NCI-H2196 (cell line): Measurements from ENCODE around the gene SYNC.
"Not testable (repeated sequence)": the region's sequence is repeated elsewhere in the genome, so short reads cannot be mapped to it uniquely, and the experiment has no call there.

Experiments
- DNase-seq: peaks from one replicate; lab custom pipeline; 2025; ENCODE audit not compliant: unreplicated experiment; lab: John Stamatoyannopoulos, UW

Gene SYNC

DNA sequence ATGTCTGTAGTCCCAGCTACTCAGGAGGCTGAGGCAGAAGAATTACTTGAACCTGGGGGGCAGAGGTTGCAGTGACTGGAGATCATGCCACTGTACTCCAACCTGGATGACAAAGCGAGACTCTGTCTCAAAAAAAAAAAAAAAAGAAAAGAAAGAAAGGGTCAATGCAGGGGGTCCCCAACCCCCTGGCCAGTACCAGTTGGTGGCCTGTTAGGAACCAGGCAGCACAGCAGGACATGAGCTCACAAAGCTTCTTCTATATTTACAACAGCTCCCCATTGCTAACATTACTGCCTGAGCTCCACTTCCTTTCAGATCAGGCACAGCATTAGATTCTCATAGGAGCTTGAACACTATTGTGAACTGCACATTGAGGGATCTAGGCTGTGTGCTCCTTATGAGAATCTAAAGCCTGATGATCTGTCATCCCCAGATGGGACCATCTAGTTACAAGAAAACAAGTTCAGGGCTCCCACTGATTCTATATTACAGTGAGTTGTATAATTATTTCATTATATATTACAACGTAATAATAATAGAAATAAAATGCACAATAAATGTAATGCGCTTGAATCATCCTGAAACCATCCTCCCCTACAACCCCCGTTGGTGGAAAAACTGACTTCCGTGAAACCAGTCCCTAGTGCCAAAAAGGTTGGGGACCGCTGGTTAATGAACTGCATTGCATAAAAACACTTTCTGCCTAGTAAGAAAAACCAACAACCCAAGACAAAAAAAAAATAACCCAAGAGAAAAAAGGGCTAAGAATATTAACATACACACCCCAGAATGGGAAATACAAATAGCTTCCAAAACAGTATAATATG, 55.0 kb downstream of the SYNC start:
- no peak for DNase-seq

DNA sequence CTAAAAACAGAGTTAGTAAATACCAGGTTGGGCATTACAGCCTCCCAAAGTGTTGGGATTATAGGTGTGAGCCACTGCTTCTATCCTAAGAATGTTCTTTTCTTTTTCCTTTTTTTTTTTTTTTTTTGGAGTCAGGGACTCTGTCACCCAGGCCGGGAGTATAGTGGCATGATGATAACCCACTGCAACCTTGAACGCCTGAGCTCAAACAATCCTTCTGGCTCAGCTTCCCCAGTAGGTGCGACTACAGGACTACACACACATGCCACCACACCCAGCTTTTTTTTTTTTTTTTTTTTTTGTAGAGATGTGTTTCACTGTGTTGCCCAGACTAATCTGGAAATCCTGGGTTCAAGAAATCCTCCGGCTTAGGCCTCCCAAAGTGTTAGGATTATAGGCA, 58.1 kb downstream of the SYNC start:
- no peak for DNase-seq

DNA sequence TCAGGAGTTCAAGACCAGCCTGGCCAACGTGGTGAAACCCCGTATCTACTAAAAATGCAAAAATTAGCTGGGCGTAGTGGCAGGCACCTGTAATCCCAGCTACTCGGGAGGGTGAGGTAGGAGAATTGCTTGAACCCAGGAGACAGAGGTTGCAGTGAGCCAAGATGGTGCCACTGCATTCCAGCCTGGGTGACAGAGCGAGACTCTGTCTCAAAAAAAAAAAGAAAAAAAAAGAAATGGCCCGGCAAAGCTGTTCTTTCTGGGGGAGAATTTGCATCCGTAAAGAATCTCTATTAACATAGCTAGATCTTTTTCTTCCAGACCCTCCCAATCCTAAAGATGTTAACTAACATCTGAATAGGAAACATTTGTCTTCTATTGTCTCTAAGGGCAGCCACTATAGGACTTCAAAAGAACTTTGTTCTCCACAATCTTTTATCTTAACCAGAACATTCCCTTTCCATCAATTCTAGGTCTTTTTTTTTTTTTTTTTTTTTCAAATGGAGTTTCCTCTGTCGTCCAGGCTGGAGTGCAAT, 60.2 kb downstream of the SYNC start:
- DNase-seq: not testable (repeated sequence)

- no peak for DNase-seq
These were observed 63.0 kb downstream of the SYNC start for GRCh38 chr1:32639489-32640075.

DNA sequence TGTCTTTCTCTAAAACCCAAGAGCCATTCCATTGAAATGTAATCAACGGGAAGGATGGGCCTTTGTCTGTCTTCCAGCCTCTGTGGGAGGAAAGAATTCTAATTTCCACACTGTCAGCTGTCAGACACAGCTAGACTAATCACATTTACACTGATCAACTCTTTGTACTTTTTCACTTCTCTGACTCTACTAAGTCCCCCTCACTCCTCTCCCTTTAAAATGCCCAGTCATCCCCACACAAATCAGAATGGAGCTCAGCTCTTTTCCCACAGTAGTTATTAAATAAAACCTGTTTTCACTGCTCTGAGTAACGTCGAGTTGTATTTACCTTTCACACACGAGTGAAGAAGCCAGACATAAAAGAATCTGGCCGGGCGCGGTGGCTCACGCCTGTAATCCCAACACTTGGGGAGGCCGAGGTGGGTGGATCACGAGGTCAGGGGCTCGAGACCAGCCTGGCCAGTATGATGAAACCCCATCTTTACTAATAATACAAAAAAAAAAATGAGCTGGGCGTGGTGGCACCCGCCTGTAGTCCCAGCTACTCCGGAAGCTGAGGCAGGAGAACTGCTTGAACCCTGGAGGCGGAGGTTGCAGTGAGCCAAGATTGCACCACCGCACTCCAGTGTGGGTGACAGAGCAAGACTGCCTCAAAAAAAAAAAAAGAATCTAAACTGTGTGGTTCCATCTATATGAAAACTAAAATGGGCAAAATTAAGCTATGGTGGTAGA, 65.5 kb downstream of the SYNC start:
- no peak for DNase-seq

DNA sequence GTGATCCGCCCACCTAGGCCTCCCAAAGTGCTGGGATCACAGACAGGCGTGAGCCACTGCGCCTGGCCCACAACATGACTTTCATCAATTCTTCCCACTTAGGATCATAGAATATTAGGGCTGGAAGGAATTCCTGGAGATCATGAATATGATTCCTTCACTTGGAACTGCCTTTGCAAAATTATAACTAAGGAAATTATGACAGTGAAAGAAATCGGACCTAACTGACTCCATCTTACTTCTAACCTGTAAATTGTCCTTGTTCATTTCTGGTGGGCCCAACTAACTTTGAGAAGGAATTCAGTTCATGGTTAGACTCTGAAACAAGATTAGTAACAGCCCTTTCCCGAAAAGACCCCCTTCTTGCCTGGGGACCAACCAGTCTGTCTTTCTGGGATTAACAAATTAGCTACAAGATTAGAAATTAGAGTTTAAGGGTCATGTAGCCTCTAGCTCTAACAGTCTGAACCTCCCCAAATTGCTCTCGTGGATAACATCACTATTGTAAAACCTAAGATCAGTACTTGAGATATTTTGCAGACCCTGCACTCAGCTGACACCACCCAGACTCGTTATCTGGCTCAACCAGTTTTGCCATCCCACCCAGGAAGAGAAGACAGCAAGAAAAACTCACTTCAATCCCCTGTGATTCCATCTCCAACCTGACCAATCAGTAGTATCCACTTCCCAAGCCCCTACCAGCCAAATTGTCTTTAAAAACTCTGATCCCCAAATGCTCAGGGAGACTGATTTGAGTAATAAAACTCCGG, 66.9 kb downstream of the SYNC start:
- no peak for DNase-seq

GRCh38 chr1:32632829-32633228, 69.7 kb downstream of the SYNC start:
- no peak for DNase-seq

DNA sequence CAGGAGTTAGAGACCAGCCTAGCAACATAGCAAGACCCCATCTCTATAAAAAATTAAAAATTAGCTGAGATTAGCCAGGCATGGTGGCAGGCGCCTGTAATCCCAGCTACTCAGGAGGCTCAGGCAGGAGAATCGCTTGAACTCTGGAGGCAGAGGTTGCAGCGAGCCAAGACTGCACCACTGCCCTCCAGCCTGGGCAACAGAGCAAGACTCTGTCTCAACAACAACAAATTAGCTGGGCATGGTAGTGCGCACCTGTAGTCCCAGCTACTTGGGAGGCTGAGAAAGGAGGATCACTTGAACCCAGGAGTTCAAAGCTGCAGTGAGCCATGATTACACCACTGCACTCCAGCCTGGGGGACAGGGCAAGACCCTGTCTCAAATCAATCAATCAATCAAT, 72.4 kb downstream of the SYNC start:
- not testable (repeated sequence) for DNase-seq
